HCT116 (cell line): Measurements from ENCODE around the gene MRM1.

Source experiments
- CTCF ChIP-seq, 3 experiments: fragments of 200-600 bp in 1 of 3; sonication (generic) in 1 of 3; IDR thresholded peaks in 2 of 3; conservative IDR thresholded peaks in 1 of 3; 2 replicates each; pipeline ENCODE4 v1.5.1; 2012 to 2017; ENCODE audit warnings: low read depth in 2 of 3, low read length in 2 of 3, antibody characterized with exemption in 1 of 3, borderline replicate concordance in 1 of 3, control low read depth in 1 of 3, mild to moderate bottlenecking in 1 of 3, mixed read lengths in 1 of 3, mixed run types in 1 of 3, moderate library complexity in 1 of 3; ENCODE audit not compliant: insufficient read depth in 1 of 3
- EZH2 ChIP-seq: fragments of 200-600 bp; sonication (generic); IDR thresholded peaks from 2 replicates; pipeline ENCODE4 v1.6.1; 2017; ENCODE audit warnings: antibody characterized with exemption, mixed run types
- EZH2phosphoT487 ChIP-seq: fragments of 200-600 bp; IDR thresholded peaks from 2 replicates; pipeline ENCODE4 v1.6.1; 2018; ENCODE audit warnings: antibody characterized with exemption, borderline replicate concordance
- FOSL1 ChIP-seq: IDR thresholded peaks from 2 replicates; pipeline ENCODE4 v1.6.1; 2012; ENCODE audit warnings: low read depth
- JUND ChIP-seq: IDR thresholded peaks from 2 replicates; pipeline ENCODE4 v1.6.1; 2012
- POLR2A ChIP-seq: IDR thresholded peaks from 2 replicates; pipeline ENCODE4 v1.7.0; 2011; ENCODE audit warnings: borderline replicate concordance; ENCODE audit not compliant: insufficient read depth, insufficient read length; ENCODE audit errors: extremely low read depth
- POLR2AphosphoS5 ChIP-seq: IDR thresholded peaks from 2 replicates; pipeline ENCODE4 v1.6.1; 2011; ENCODE audit warnings: mild to moderate bottlenecking, low read depth, low read length, moderate library complexity
- RAD21 ChIP-seq: IDR thresholded peaks from 2 replicates; pipeline ENCODE4 v1.6.1; 2012; ENCODE audit warnings: low read depth, mild to moderate bottlenecking
- SIN3A ChIP-seq: IDR thresholded peaks from 2 replicates; pipeline ENCODE4 v1.6.1; 2012; ENCODE audit warnings: low read depth
- TCF7L2 ChIP-seq: IDR thresholded peaks from 2 replicates; pipeline ENCODE4 v1.7.0; 2011; ENCODE audit warnings: borderline replicate concordance, inconsistent platforms; ENCODE audit not compliant: insufficient read depth, insufficient read length; ENCODE audit errors: extremely low read depth
- YY1 ChIP-seq: IDR thresholded peaks from 2 replicates; pipeline ENCODE4 v1.6.1; 2011; ENCODE audit warnings: low read length, low read depth, moderate library complexity, mild to moderate bottlenecking; ENCODE audit not compliant: insufficient replicate concordance; ENCODE audit errors: extremely low read depth

GRCh38 chr17:36629252-36629847 is 28.0 kb downstream of the MRM1 start:
- TF ChIP-seq CTCF (IDR thresholded peaks at IDR 0.05 in 2 of 3, conservative IDR thresholded peaks at IDR 0.05 in 1 of 3; ENCODE audit: borderline replicate concordance in 1 of 3, insufficient read depth in 1 of 3, low read depth in 2 of 3, low read length in 2 of 3) (peak; percentile 92 to 98 (median 98)), EZH2 (no peak), JUND (no peak), SIN3A (no peak), POLR2AphosphoS5 (no peak), EZH2phosphoT487 (no peak), YY1 (no peak), POLR2A (no peak), RAD21 (peak; percentile 98), TCF7L2 (no peak), FOSL1 (no peak)
